Fibroblast of mammary gland (primary cell): Measurements from ENCODE around the gene SLC16A1.

Source experiments
- DNase-seq: peaks from one replicate; pipeline ENCODE4 v3.0.0-alpha.2; 2010; ENCODE audit warnings: low read depth
- H3K4me3 ChIP-seq: 2 replicates; pipeline ENCODE4 v1.5.1; 2011; ENCODE audit warnings: low read depth, mild to moderate bottlenecking, low read length, moderate library complexity; ENCODE audit not compliant: control insufficient read depth
- TF ChIP-seq, protein P1 (sequence below): conservative IDR thresholded peaks from 2 replicates; pipeline ENCODE4 v1.5.1; 2011; ENCODE audit warnings: low read depth, low read length, inconsistent platforms; ENCODE audit not compliant: control insufficient read depth, insufficient read depth

SLC16A1 gene

DNA sequence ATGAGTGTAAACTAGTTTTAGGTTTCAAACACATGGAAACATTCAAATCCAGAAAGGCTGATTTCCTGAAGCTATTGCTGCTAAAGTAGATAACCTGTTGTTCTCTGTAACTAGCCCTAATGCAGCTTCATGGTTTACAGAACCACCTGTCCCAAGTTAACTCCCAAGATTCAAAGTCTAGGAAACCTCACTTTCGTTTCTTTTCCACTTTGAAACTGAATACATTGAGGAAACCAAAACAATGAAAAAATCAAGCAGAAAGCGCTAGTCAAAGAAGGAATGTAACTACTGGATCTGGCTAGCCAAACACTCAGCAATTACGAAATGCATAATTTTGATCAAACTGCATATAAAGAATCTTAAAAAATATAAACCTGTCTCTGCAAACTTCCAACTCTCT is 17.8 kb downstream of the SLC16A1 start:
- no peak overlapping the region for H3K4me3 ChIP-seq
- DNase-seq = peak; percentile 11
- TF ChIP-seq, protein P1, sequence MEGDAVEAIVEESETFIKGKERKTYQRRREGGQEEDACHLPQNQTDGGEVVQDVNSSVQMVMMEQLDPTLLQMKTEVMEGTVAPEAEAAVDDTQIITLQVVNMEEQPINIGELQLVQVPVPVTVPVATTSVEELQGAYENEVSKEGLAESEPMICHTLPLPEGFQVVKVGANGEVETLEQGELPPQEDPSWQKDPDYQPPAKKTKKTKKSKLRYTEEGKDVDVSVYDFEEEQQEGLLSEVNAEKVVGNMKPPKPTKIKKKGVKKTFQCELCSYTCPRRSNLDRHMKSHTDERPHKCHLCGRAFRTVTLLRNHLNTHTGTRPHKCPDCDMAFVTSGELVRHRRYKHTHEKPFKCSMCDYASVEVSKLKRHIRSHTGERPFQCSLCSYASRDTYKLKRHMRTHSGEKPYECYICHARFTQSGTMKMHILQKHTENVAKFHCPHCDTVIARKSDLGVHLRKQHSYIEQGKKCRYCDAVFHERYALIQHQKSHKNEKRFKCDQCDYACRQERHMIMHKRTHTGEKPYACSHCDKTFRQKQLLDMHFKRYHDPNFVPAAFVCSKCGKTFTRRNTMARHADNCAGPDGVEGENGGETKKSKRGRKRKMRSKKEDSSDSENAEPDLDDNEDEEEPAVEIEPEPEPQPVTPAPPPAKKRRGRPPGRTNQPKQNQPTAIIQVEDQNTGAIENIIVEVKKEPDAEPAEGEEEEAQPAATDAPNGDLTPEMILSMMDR = no peak

DNA sequence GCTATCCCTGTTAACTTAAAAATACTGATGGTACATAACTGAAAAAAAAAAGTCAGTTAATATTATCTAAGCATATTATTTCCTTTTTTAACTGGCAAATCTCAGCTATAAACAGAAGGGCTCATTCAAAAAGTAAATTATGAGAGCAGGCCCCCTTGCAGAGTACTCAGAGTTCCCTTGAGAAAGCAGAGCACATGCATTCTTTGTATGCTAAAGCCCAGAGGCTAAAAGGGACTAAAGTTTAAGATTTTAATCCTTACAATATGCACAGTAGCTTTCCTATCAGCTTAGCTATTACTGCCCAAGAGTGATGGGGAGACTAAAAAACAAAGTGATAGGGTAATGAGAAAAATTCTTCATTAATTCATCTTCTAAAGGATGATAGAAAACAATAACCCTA is 18.5 kb downstream of the SLC16A1 start:
- TF ChIP-seq, protein P1 = no peak
- no peak overlapping the region for H3K4me3 ChIP-seq
- no peak for DNase-seq

DNA sequence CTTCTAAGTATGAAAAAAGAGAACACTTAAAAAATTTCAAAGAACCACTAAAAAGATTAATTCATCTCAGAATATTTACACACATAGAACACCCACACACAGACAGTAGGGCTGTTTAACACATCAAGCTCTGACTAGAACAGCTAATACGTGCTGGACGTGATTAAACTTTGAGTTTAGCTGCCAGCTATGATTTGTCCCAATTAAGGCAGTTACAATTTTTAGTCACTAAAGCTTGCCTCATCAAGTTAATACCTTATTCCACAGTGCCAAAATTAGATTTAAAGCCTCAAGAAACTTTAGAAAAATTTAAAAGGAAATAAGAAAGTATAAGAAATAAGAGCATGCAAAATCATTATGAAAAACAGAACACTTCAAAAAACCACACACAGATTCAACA is 18.9 kb downstream of the SLC16A1 start:
- no peak overlapping the region for H3K4me3 ChIP-seq
- TF ChIP-seq, protein P1 = no peak
- peak; percentile 44 for DNase-seq

DNA sequence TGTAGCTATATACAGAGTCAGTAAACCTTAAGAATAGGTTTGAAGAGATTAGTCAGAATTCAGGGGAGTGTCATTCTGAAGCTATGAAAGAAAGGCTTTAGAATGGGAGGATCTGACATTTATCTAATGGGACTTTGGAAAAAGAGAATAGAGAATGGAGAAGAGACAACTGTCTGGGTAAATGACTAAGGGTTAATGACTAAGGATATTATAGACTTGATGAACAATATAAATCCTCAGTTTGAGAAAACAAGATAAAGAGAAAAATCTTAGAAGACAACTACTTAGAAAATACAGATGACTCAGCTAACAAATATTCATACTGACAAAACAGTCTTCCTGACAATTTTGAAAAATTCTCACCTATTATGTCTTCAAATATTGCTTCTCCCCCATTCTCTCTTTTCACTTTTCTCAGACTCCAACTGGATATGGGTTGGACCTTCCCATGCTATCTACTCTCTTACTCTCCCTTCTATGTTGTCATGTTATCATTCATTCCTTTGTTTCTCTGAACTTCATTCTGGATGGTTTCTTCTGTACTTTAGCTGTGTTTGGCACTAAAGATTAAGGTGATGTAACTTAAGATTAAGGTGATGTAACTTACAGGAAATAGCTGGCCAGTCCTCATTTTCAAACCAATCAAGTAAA is 20.4 kb downstream of the SLC16A1 start:
- DNase-seq = peak; percentile 55
- no peak overlapping the region for H3K4me3 ChIP-seq
- TF ChIP-seq, protein P1 = no peak

DNA sequence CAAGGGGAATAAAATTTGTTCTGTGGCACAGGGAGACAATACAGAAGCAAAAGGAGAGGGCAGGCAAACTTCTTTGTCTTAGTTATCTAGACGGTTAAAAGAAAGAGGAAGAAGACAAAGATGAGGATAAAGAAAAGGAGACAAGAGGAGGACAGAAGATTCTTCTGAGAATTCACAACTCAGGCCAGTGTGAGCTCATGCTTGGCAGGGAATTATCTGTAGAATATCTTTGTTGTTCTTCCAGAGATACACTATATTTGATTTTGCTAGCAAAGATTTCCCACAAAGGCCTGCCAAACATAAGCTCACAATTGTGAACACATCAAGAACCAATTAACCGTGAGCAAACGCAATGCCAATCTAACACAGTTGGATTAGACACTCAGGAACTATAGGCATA is 21.4 kb downstream of the SLC16A1 start:
- peak; percentile 17 for DNase-seq
- H3K4me3 ChIP-seq = no peak overlapping the region
- TF ChIP-seq, protein P1 = no peak

DNA sequence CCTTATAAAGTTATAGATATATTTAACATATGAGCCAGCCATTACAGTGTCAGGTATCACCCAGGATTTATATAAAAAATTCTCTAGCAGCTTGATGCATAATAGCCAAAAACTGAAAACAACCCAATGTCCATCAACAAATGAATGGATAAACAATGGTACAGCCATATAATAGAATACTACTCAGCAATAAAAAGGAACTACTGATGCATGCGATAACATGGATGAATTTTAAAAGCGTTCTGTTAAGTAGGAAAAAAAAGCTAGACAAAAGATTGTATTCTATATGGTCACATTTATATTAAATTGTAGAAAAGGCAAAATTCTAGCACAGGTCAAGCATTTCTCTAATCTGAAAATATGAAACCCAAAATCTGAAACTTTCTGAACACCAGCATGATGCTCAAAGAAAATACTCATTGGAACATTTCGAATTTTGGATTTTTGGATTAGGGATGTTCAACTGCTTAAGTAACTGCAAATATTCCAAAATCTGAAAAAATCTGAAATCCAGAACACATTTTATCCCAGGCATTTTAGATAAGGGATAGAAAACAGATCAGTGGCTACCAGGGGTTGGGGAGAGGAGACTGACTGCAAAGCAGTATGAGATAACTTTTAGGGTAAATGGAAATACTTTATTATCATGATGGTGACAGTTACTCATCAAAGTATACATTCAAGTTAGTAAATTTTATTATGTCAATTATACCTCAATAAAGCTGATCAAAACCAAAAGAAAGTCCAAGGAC is 22.0 kb downstream of the SLC16A1 start:
- no peak overlapping the region for H3K4me3 ChIP-seq
- no peak for DNase-seq
- TF ChIP-seq, protein P1 = no peak
